ENCODE data around the gene FKRP. TPM values are rescaled to one million over a fixed set of nuclear protein-coding genes. Genes with fewer than 3 reads are reported as not detected.

The FKRP gene
- polyA plus RNA-seq, 1 donor (not counting 4 experiments of a cell fraction or from before 2014, with no cell fraction given): 6.1 TPM

- peak overlapping the region; percentile 85 for H3K9ac ChIP-seq (ENCODE audit: control insufficient read depth, extremely low read depth, insufficient read depth, low read length)
- no peaks in the 10 kb centered on the region for H3K9me1 ChIP-seq (ENCODE audit: control insufficient read depth, extremely low read depth, insufficient read depth, low read length)
- H3K79me2 ChIP-seq (ENCODE audit: control insufficient read depth, insufficient read depth, low read length): peaks cover 28% of the 10 kb centered on the region
- FAIRE-seq: no peak
- H3K4me1 ChIP-seq (ENCODE audit: control insufficient read depth, extremely low read depth, insufficient read depth, low read length): peaks cover 17% of the 10 kb centered on the region
- TF ChIP-seq EZH2 (IDR thresholded peaks at IDR 0.05; ENCODE audit: low read length): no peak
- TF ChIP-seq, protein P1, sequence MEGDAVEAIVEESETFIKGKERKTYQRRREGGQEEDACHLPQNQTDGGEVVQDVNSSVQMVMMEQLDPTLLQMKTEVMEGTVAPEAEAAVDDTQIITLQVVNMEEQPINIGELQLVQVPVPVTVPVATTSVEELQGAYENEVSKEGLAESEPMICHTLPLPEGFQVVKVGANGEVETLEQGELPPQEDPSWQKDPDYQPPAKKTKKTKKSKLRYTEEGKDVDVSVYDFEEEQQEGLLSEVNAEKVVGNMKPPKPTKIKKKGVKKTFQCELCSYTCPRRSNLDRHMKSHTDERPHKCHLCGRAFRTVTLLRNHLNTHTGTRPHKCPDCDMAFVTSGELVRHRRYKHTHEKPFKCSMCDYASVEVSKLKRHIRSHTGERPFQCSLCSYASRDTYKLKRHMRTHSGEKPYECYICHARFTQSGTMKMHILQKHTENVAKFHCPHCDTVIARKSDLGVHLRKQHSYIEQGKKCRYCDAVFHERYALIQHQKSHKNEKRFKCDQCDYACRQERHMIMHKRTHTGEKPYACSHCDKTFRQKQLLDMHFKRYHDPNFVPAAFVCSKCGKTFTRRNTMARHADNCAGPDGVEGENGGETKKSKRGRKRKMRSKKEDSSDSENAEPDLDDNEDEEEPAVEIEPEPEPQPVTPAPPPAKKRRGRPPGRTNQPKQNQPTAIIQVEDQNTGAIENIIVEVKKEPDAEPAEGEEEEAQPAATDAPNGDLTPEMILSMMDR (optimal IDR thresholded peaks at IDR 0.05 in 1 of 3, IDR thresholded peaks at IDR 0.05 in 1 of 3, conservative IDR thresholded peaks at IDR 0.05 in 1 of 3; ENCODE audit: extremely low read depth in 1 of 3, insufficient read depth in 2 of 3, low read length in 3 of 3): no peak
- no peaks in the 10 kb centered on the region for H4K20me1 ChIP-seq (ENCODE audit: control insufficient read depth, extremely low read depth, insufficient read depth, low read length)
- H3K36me3 ChIP-seq (ENCODE audit: control insufficient read depth in 2 of 2, extremely low read depth in 1 of 2, insufficient read depth in 2 of 2, low read length in 2 of 2): peaks cover 4 to 19% of the 10 kb centered on the region in 2 experiments
- peak overlapping the region; percentile 92 for H3K27ac ChIP-seq (ENCODE audit: control insufficient read depth, insufficient read depth, low read length)
- peak overlapping the region; percentile 86 to 96 (median 90) for H3K4me3 ChIP-seq (ENCODE audit: control insufficient read depth in 2 of 3, extremely low read depth in 1 of 3, insufficient read depth in 2 of 3, low read depth in 1 of 3, low read length in 3 of 3)
- DNase-seq (ENCODE audit: low read depth, low spot score): no peak
- no peaks in the 10 kb centered on the region for H3K9me3 ChIP-seq (ENCODE audit: control insufficient read depth, low read depth, low read length)
- dilution Hi-C loops (cut with MboI; ENCODE audit: extremely low pct_ligation_motif_present, low sequenced_read_pairs): no loop called here
- peak overlapping the region; percentile 94 for H3K4me2 ChIP-seq (ENCODE audit: control insufficient read depth, extremely low read depth, insufficient read depth, low read depth, low read length)
- H2AFZ ChIP-seq (ENCODE audit: control insufficient read depth, low read length): no peak overlapping the region
- no peaks in the 10 kb centered on the region for H3K27me3 ChIP-seq (ENCODE audit: control insufficient read depth, extremely low read depth, insufficient read depth, low read length)
Measured at GRCh38 chr19:46715620-46715974, 30.3 kb upstream of the FKRP start.

GRCh38 chr19:46715975-46716671, 29.7 kb upstream of the FKRP start:
- no peaks in the 10 kb centered on the region for H4K20me1 ChIP-seq (ENCODE audit: control insufficient read depth, extremely low read depth, insufficient read depth, low read length)
- no peak for TF ChIP-seq EZH2 (IDR thresholded peaks at IDR 0.05; ENCODE audit: low read length)
- TF ChIP-seq, protein P1 (optimal IDR thresholded peaks at IDR 0.05 in 1 of 3, IDR thresholded peaks at IDR 0.05 in 1 of 3, conservative IDR thresholded peaks at IDR 0.05 in 1 of 3; ENCODE audit: extremely low read depth in 1 of 3, insufficient read depth in 2 of 3, low read length in 3 of 3): no peak
- H3K9ac ChIP-seq (ENCODE audit: control insufficient read depth, extremely low read depth, insufficient read depth, low read length): peak overlapping the region; percentile 85
- FAIRE-seq (no peak), DNase-seq (ENCODE audit: low read depth, low spot score) (no peak)
- peaks cover 9 to 19% of the 10 kb centered on the region in 2 experiments for H3K36me3 ChIP-seq (ENCODE audit: control insufficient read depth in 2 of 2, extremely low read depth in 1 of 2, insufficient read depth in 2 of 2, low read length in 2 of 2)
- no peaks in the 10 kb centered on the region for H3K9me1 ChIP-seq (ENCODE audit: control insufficient read depth, extremely low read depth, insufficient read depth, low read length)
- peaks cover 28% of the 10 kb centered on the region for H3K79me2 ChIP-seq (ENCODE audit: control insufficient read depth, insufficient read depth, low read length)
- dilution Hi-C loops (cut with MboI; ENCODE audit: extremely low pct_ligation_motif_present, low sequenced_read_pairs): no loop called here
- peak overlapping the region; percentile 86 to 96 (median 90) for H3K4me3 ChIP-seq (ENCODE audit: control insufficient read depth in 2 of 3, extremely low read depth in 1 of 3, insufficient read depth in 2 of 3, low read depth in 1 of 3, low read length in 3 of 3)
- H3K4me2 ChIP-seq (ENCODE audit: control insufficient read depth, extremely low read depth, insufficient read depth, low read depth, low read length): peak overlapping the region; percentile 94
- H3K9me3 ChIP-seq (ENCODE audit: control insufficient read depth, low read depth, low read length): no peaks in the 10 kb centered on the region
- peak overlapping the region; percentile 92 for H3K27ac ChIP-seq (ENCODE audit: control insufficient read depth, insufficient read depth, low read length)
- H2AFZ ChIP-seq (ENCODE audit: control insufficient read depth, low read length): no peak overlapping the region
- H3K4me1 ChIP-seq (ENCODE audit: control insufficient read depth, extremely low read depth, insufficient read depth, low read length): peaks cover 17% of the 10 kb centered on the region
- H3K27me3 ChIP-seq (ENCODE audit: control insufficient read depth, extremely low read depth, insufficient read depth, low read length): no peaks in the 10 kb centered on the region
